ENCODE results near the gene MAP2K1.

DNA sequence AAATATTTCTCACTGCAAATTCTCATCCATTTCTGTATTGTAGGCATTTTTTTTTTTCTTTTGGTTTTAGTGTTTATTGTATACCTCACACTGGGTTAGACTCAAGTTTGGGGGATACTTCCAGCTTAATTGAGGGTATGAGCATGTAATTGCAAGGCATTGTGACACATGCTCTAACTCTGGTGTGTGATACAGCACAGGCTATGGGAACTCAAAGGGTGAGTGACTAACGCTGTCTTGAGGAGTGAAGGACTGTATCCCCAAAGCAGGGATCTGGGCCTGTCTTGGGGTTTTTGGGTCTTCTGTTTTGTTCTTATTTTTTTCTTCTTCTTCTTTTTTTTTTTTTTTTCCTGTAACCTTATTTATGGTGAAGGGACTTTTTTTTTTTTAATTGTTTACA is 26.9 kb downstream of the MAP2K1 start:
- TF ChIP-seq, protein P1, sequence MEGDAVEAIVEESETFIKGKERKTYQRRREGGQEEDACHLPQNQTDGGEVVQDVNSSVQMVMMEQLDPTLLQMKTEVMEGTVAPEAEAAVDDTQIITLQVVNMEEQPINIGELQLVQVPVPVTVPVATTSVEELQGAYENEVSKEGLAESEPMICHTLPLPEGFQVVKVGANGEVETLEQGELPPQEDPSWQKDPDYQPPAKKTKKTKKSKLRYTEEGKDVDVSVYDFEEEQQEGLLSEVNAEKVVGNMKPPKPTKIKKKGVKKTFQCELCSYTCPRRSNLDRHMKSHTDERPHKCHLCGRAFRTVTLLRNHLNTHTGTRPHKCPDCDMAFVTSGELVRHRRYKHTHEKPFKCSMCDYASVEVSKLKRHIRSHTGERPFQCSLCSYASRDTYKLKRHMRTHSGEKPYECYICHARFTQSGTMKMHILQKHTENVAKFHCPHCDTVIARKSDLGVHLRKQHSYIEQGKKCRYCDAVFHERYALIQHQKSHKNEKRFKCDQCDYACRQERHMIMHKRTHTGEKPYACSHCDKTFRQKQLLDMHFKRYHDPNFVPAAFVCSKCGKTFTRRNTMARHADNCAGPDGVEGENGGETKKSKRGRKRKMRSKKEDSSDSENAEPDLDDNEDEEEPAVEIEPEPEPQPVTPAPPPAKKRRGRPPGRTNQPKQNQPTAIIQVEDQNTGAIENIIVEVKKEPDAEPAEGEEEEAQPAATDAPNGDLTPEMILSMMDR (IDR thresholded peaks at IDR 0.05) = no peak
- TF ChIP-seq POLR2A (IDR thresholded peaks at IDR 0.05) = no peak
